ENCODE results near the gene PIGB.

DNA sequence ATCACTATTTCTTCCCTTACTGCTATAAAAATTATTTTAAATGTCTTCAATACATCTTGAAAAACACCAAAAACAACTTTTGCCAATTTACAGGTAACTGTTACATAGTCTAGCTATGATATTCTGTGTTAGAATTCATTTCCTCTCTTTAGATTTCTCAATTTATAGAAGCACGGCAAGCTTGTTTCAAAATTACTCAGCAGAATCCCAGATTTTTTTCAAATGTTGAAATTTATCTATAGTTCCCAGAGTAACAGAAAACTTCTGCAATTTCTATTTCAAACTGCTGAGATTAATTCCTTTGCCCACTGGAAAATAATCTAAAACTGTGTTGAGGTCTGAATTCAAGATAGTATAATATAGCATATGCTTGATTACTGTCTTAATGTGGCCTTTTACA, 48.0 kb downstream of the PIGB start:
- TF ChIP-seq, protein P1, sequence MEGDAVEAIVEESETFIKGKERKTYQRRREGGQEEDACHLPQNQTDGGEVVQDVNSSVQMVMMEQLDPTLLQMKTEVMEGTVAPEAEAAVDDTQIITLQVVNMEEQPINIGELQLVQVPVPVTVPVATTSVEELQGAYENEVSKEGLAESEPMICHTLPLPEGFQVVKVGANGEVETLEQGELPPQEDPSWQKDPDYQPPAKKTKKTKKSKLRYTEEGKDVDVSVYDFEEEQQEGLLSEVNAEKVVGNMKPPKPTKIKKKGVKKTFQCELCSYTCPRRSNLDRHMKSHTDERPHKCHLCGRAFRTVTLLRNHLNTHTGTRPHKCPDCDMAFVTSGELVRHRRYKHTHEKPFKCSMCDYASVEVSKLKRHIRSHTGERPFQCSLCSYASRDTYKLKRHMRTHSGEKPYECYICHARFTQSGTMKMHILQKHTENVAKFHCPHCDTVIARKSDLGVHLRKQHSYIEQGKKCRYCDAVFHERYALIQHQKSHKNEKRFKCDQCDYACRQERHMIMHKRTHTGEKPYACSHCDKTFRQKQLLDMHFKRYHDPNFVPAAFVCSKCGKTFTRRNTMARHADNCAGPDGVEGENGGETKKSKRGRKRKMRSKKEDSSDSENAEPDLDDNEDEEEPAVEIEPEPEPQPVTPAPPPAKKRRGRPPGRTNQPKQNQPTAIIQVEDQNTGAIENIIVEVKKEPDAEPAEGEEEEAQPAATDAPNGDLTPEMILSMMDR (IDR thresholded peaks at IDR 0.05): no peak
- TF ChIP-seq, protein P2, sequence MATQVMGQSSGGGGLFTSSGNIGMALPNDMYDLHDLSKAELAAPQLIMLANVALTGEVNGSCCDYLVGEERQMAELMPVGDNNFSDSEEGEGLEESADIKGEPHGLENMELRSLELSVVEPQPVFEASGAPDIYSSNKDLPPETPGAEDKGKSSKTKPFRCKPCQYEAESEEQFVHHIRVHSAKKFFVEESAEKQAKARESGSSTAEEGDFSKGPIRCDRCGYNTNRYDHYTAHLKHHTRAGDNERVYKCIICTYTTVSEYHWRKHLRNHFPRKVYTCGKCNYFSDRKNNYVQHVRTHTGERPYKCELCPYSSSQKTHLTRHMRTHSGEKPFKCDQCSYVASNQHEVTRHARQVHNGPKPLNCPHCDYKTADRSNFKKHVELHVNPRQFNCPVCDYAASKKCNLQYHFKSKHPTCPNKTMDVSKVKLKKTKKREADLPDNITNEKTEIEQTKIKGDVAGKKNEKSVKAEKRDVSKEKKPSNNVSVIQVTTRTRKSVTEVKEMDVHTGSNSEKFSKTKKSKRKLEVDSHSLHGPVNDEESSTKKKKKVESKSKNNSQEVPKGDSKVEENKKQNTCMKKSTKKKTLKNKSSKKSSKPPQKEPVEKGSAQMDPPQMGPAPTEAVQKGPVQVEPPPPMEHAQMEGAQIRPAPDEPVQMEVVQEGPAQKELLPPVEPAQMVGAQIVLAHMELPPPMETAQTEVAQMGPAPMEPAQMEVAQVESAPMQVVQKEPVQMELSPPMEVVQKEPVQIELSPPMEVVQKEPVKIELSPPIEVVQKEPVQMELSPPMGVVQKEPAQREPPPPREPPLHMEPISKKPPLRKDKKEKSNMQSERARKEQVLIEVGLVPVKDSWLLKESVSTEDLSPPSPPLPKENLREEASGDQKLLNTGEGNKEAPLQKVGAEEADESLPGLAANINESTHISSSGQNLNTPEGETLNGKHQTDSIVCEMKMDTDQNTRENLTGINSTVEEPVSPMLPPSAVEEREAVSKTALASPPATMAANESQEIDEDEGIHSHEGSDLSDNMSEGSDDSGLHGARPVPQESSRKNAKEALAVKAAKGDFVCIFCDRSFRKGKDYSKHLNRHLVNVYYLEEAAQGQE (IDR thresholded peaks at IDR 0.05; ENCODE audit: insufficient read depth in 1 of 2, low read depth in 2 of 2, low read length in 1 of 2): no peak
